Liver (tissue), 9 donors: Measurements from ENCODE around the gene FAM111A. TPM values are rescaled to one million over a fixed set of nuclear protein-coding genes. Genes with fewer than 3 reads are reported as not detected.

Source experiments
- DNase-seq: peaks from one replicate; pipeline ENCODE4 v3.0.0-alpha.2; 2017; ENCODE audit warnings: low spot score
- H3K27ac ChIP-seq, 2 donors: one replicate each; pipeline ENCODE4 v1.7.0; 2013; ENCODE audit warnings: inconsistent platforms in 2 of 2, low read length in 2 of 2, control low read depth in 1 of 2, low read depth in 1 of 2, mild to moderate bottlenecking in 1 of 2
- H3K27me3 ChIP-seq, 4 donors: one replicate each; pipeline versions ENCODE4 v1.6.1 to v1.7.0; 2013; ENCODE audit warnings: low read length in 3 of 4, inconsistent platforms in 1 of 4, mild to moderate bottlenecking in 1 of 4, moderate library complexity in 1 of 4; ENCODE audit not compliant: control insufficient read depth in 4 of 4, insufficient read depth in 4 of 4
- H3K36me3 ChIP-seq, 4 donors: one replicate each; pipeline versions ENCODE4 v1.6.1 to v1.7.0; 2013; ENCODE audit warnings: low read length in 3 of 4, mild to moderate bottlenecking in 3 of 4, low read depth in 1 of 4, moderate library complexity in 1 of 4; ENCODE audit not compliant: control insufficient read depth in 4 of 4, insufficient read depth in 3 of 4
- H3K4me1 ChIP-seq, 4 donors: one replicate each; pipeline versions ENCODE4 v1.6.1 to v1.7.0; 2013; ENCODE audit warnings: low read length in 3 of 4, mild to moderate bottlenecking in 3 of 4, moderate library complexity in 1 of 4; ENCODE audit not compliant: control insufficient read depth in 4 of 4, insufficient read depth in 4 of 4
- H3K4me3 ChIP-seq, 3 donors: one replicate each; pipeline versions ENCODE4 v1.6.1 to v1.7.0; 2013; ENCODE audit warnings: low read length in 3 of 3, control low read depth in 1 of 3, low read depth in 1 of 3, mild to moderate bottlenecking in 1 of 3
- H3K9ac ChIP-seq, 2 donors: one replicate each; pipeline ENCODE4 v1.7.0; 2013; ENCODE audit warnings: low read length in 2 of 2, mild to moderate bottlenecking in 2 of 2, moderate library complexity in 2 of 2, control low read depth in 1 of 2, low read depth in 1 of 2
- H3K9me3 ChIP-seq, 4 donors: one replicate each; pipeline versions ENCODE4 v1.6.1 to v1.7.0; 2013; ENCODE audit warnings: low read length in 3 of 4; ENCODE audit not compliant: control insufficient read depth in 4 of 4
- CTCF ChIP-seq: fragments of 150-350 bp; IDR thresholded peaks from 2 replicates; pipeline ENCODE4 v1.5.1; 2017; ENCODE audit warnings: improper control_type of control experiment, low read depth, low read length; ENCODE audit not compliant: missing input control
- EGR1 ChIP-seq, 2 donors: IDR thresholded peaks; 2 replicates each; pipeline ENCODE4 v1.6.1; 2016 to 2018; ENCODE audit warnings: antibody characterized with exemption in 2 of 2, low read depth in 2 of 2
- FOXA1 ChIP-seq: IDR thresholded peaks from 2 replicates; pipeline ENCODE4 v1.6.1; 2016; ENCODE audit warnings: antibody characterized with exemption
- GABPA ChIP-seq, 2 donors: IDR thresholded peaks in 1 of 2; conservative IDR thresholded peaks in 1 of 2; 2 replicates each; pipeline ENCODE4 v1.6.1; 2016; ENCODE audit warnings: antibody characterized with exemption in 2 of 2, mild to moderate bottlenecking in 1 of 2, moderate library complexity in 1 of 2
- HNF4G ChIP-seq: IDR thresholded peaks from 2 replicates; pipeline ENCODE4 v1.6.1; 2016; ENCODE audit warnings: antibody characterized with exemption
- MAX ChIP-seq: IDR thresholded peaks from 2 replicates; pipeline ENCODE4 v1.6.1; 2016; ENCODE audit warnings: antibody characterized with exemption
- RAD21 ChIP-seq, 2 donors: IDR thresholded peaks; 2 replicates each; pipeline ENCODE4 v1.6.1; 2016; ENCODE audit warnings: antibody characterized with exemption in 2 of 2, mild to moderate bottlenecking in 2 of 2
- REST ChIP-seq: IDR thresholded peaks from 2 replicates; pipeline ENCODE4 v1.6.1; 2016; ENCODE audit warnings: antibody characterized with exemption, mild to moderate bottlenecking
- RXRA ChIP-seq, 2 donors: IDR thresholded peaks; 2 replicates each; pipeline ENCODE4 v1.6.1; 2017 to 2018; ENCODE audit warnings: antibody characterized with exemption in 2 of 2, mild to moderate bottlenecking in 1 of 2
- TAF1 ChIP-seq: conservative IDR thresholded peaks from 2 replicates; pipeline ENCODE4 v1.6.1; 2016; ENCODE audit warnings: antibody characterized with exemption, mild to moderate bottlenecking
- YY1 ChIP-seq: IDR thresholded peaks from 2 replicates; pipeline ENCODE4 v1.6.1; 2016; ENCODE audit warnings: antibody characterized with exemption, mild to moderate bottlenecking
- WGBS: extraction: QIAGEN DNeasy Blood & Tissue Kit; methylation state at CpG from one replicate; pipeline ENCODE4 v1.1.7; 2013; 5-methylcytosine and 5-hydroxymethylcytosine counted together
- polyA plus RNA-seq, 2 donors: library from polyadenylated mRNA; stranded (reverse) in 1 of 2; unstranded in 1 of 2; fragments of 200-250 nt in 1 of 2; fragments of >200 nt in 1 of 2; fragmentation: Nextera tagmentation in 1 of 2; extraction: Ambion mirVana in 1 of 2; gene quantifications; one replicate each; pipeline versions ENCODE4 v1.2.1 to v1.2.3, GENCODE V29; 2013 to 2015
- total RNA-seq, 2 donors: library from RNA; depleted of rRNA; stranded (reverse); fragments of >200 nt; gene quantifications; one replicate each; pipeline ENCODE4 v1.2.3, GENCODE V29; 2014
- donor health status: healthy.
- donor health status: healthy.
- donor health status: healthy.
- donor health status: healthy.
- donor health status: healthy.

Gene FAM111A
- total and polyA plus RNA-seq, 4 donors, result 5.9 to 27.0 (median 14.2) TPM

- no peak overlapping the region for H3K9ac ChIP-seq
- TF ChIP-seq MAX (no peak), TAF1 (no peak), YY1 (no peak), REST (no peak), RAD21 (IDR thresholded peaks at IDR 0.05) (no peak), CTCF (no peak)
- H3K27ac ChIP-seq, result no peak overlapping the region
- no peaks in the 10 kb centered on the region for H3K9me3 ChIP-seq
- no peaks in the 10 kb centered on the region for H3K36me3 ChIP-seq
- no peak overlapping the region for H3K4me3 ChIP-seq
- no peaks in the 10 kb centered on the region for H3K27me3 ChIP-seq
- WGBS, result 67% methylated on average over 3 of the region's 3 CpGs
- no peaks in the 10 kb centered on the region for H3K4me1 ChIP-seq
- DNase-seq, result no peak
These were observed 14.8 kb downstream of the FAM111A start for GRCh38 chr11:59157433-59157832.

GRCh38 chr11:59158206-59159068, 15.8 kb downstream of the FAM111A start:
- 44% methylated on average over 8 of the region's 8 CpGs for WGBS
- Histone ChIP-seq H3K4me1 (no peaks in the 10 kb centered on the region), H3K36me3 (no peaks in the 10 kb centered on the region), H3K27me3 (no peaks in the 10 kb centered on the region), H3K9me3 (no peaks in the 10 kb centered on the region), H3K27ac (no peak overlapping the region), H3K9ac (no peak overlapping the region), H3K4me3 (no peak overlapping the region)
- TF ChIP-seq RAD21 (IDR thresholded peaks at IDR 0.05) (peak; percentile 93 to 97), EGR1 (IDR thresholded peaks at IDR 0.05; ENCODE audit: low read depth in 2 of 2) (no peak), REST (no peak), FOXA1 (no peak), RXRA (IDR thresholded peaks at IDR 0.05) (no peak), YY1 (no peak), HNF4G (no peak), CTCF (peak; percentile 89), GABPA (IDR thresholded peaks at IDR 0.05 in 1 of 2, conservative IDR thresholded peaks at IDR 0.05 in 1 of 2) (no peak)
- peak; percentile 58 for DNase-seq
